GM12891 (cell line): ENCODE measurements around the gene TLR10.

Experiments used
- POLR2A ChIP-seq: IDR thresholded peaks from 2 replicates; pipeline ENCODE4 v1.6.1; 2011; ENCODE audit warnings: low read depth, low read length, control low read depth
- POLR2AphosphoS5 ChIP-seq: IDR thresholded peaks from 2 replicates; pipeline ENCODE4 v1.6.1; 2011; ENCODE audit warnings: low read depth, low read length, control low read depth
- TAF1 ChIP-seq: IDR thresholded peaks from 2 replicates; pipeline ENCODE4 v1.6.1; 2011; ENCODE audit warnings: low read depth, low read length, control low read depth

- peak; percentile 65 for TF ChIP-seq POLR2A
- peak; percentile 78 for TF ChIP-seq POLR2AphosphoS5
- TF ChIP-seq TAF1 = peak; percentile 57
Measured at GRCh38 chr4:38805530-38806145, 22.8 kb upstream of the TLR10 start.
